Fibroblast of skin of back (primary cell): ENCODE measurements around the gene EEF1AKMT2.
A peak's percentile ranks its signal among the peaks of the same experiment; 100 is the strongest.

Experiments used
- DNase-seq: peaks from one replicate; pipeline ENCODE4 v3.0.0-alpha.2; 2013

The EEF1AKMT2 gene

GRCh38 chr10:124719213-124719851 is 72.4 kb downstream of the EEF1AKMT2 start:
- peak; percentile 52 for DNase-seq

- no peak for DNase-seq
Observed at GRCh38 chr10:124717911-124718741, 73.6 kb downstream of the EEF1AKMT2 start.

GRCh38 chr10:124717041-124717757 is 74.5 kb downstream of the EEF1AKMT2 start:
- DNase-seq, result no peak

- DNase-seq, result no peak
Observed at GRCh38 chr10:124716369-124716768, 75.3 kb downstream of the EEF1AKMT2 start.

- no peak for DNase-seq
Observed at GRCh38 chr10:124715439-124715838, 76.2 kb downstream of the EEF1AKMT2 start.

- DNase-seq, result no peak
Observed at GRCh38 chr10:124713679-124714255, 77.9 kb downstream of the EEF1AKMT2 start.

- DNase-seq, result no peak
Observed at GRCh38 chr10:124712704-124713407, 78.8 kb downstream of the EEF1AKMT2 start.

- DNase-seq, result no peak
Observed at GRCh38 chr10:124711145-124711544, 80.5 kb downstream of the EEF1AKMT2 start.

GRCh38 chr10:124710266-124710881 is 81.3 kb downstream of the EEF1AKMT2 start:
- no peak for DNase-seq

GRCh38 chr10:124709861-124710260 is 81.8 kb downstream of the EEF1AKMT2 start:
- no peak for DNase-seq

GRCh38 chr10:124708922-124709520 is 82.7 kb downstream of the EEF1AKMT2 start:
- DNase-seq, result no peak

- no peak for DNase-seq
Observed at GRCh38 chr10:124708246-124708779, 83.4 kb downstream of the EEF1AKMT2 start.
